ENCODE data around the gene SGIP1. TPM values are rescaled to one million over a fixed set of nuclear protein-coding genes. Genes with fewer than 3 reads are reported as not detected.

The SGIP1 gene
- total and polyA plus RNA-seq, 2 donors (not counting 3 experiments of a cell fraction or from before 2014, with no cell fraction given) = 30.9 to 68.9 TPM

- FAIRE-seq (no peak), DNase-seq (ENCODE audit: low read depth, low spot score) (no peak)
- H4K20me1 ChIP-seq (replicated peaks; ENCODE audit: control insufficient read depth, extremely low read depth, insufficient read depth, low read length) = no peaks in the 10 kb centered on the region
- TF ChIP-seq EZH2 (IDR thresholded peaks at IDR 0.05; ENCODE audit: borderline replicate concordance, low read depth, low read length, severe bottlenecking) = no peak
- TF ChIP-seq GATA2 (IDR thresholded peaks at IDR 0.05; ENCODE audit: insufficient read depth, insufficient read length, low read depth, low read length) = no peak
- no peak for TF ChIP-seq CTCF (IDR thresholded peaks at IDR 0.05; ENCODE audit: extremely low read depth in 1 of 2, insufficient read depth in 1 of 2, low read depth in 1 of 2, low read length in 2 of 2)
- H3K9me1 ChIP-seq (replicated peaks; ENCODE audit: control insufficient read depth, extremely low read depth, insufficient read depth, low read length) = no peaks in the 10 kb centered on the region
- intact Hi-C loops (cut with micrococcal nuclease) = loop anchor here (10.0 kb wide), 1 partner anchor 803 kb away; no protein-coding TSS in a partner anchor
- ChIA-PET POLR2A (no interaction called here), CTCF (interaction anchor here (0.7 to 1.6 kb wide), 4 partner anchors 14 to 743 kb away, joined by 3 to 5 read pairs (median 4); no protein-coding TSS in a partner anchor)
- no peaks in the 10 kb centered on the region for H3K79me2 ChIP-seq (ENCODE audit: control insufficient read depth, insufficient read depth, low read length)
- no peak overlapping the region for H3K9ac ChIP-seq (replicated peaks; ENCODE audit: extremely low read depth, insufficient read depth, low read length)
- dilution Hi-C loops (cut with MboI; ENCODE audit: extremely low pct_ligation_motif_present, low sequenced_read_pairs) = no loop called here
- no TSS peak for BruUV-seq (replicated peaks)
- peaks cover 2% of the 10 kb centered on the region for H3K4me1 ChIP-seq (ENCODE audit: control insufficient read depth, extremely low read depth, insufficient read depth, low read length)
- H3K4me3 ChIP-seq (replicated peaks in 1 of 3; ENCODE audit: insufficient read depth in 1 of 3, low read depth in 1 of 3, low read length in 3 of 3) = no peak overlapping the region
- H3K4me2 ChIP-seq (ENCODE audit: insufficient read depth, low read length) = no peak overlapping the region
- no peaks in the 10 kb centered on the region for H3K27me3 ChIP-seq (ENCODE audit: control insufficient read depth in 2 of 2, insufficient read depth in 2 of 2, low read length in 2 of 2)
- no peaks in the 10 kb centered on the region for H3K9me3 ChIP-seq (replicated peaks; ENCODE audit: control insufficient read depth, insufficient read depth, low read length)
- no peaks in the 10 kb centered on the region for H3K36me3 ChIP-seq (ENCODE audit: control insufficient read depth in 2 of 2, extremely low read depth in 1 of 2, insufficient read depth in 2 of 2, low read length in 2 of 2)
- no peak overlapping the region for H2AFZ ChIP-seq (ENCODE audit: low read depth, low read length)
- no peak overlapping the region for H3K27ac ChIP-seq (ENCODE audit: insufficient read depth, low read depth, low read length)
Measured at GRCh38 chr1:66757722-66758240, 223.8 kb downstream of the SGIP1 start.

GRCh38 chr1:66758241-66758755, 224.3 kb downstream of the SGIP1 start:
- FAIRE-seq = no peak
- Histone ChIP-seq H3K4me2 (ENCODE audit: insufficient read depth, low read length) (no peak overlapping the region), H3K36me3 (ENCODE audit: control insufficient read depth in 2 of 2, extremely low read depth in 1 of 2, insufficient read depth in 2 of 2, low read length in 2 of 2) (no peaks in the 10 kb centered on the region), H3K9me3 (replicated peaks; ENCODE audit: control insufficient read depth, insufficient read depth, low read length) (no peaks in the 10 kb centered on the region), H3K9ac (replicated peaks; ENCODE audit: extremely low read depth, insufficient read depth, low read length) (no peak overlapping the region), H2AFZ (ENCODE audit: low read depth, low read length) (no peak overlapping the region), H3K9me1 (replicated peaks; ENCODE audit: control insufficient read depth, extremely low read depth, insufficient read depth, low read length) (no peaks in the 10 kb centered on the region), H3K4me1 (ENCODE audit: control insufficient read depth, extremely low read depth, insufficient read depth, low read length) (no peaks in the 10 kb centered on the region), H3K4me3 (replicated peaks in 1 of 3; ENCODE audit: insufficient read depth in 1 of 3, low read depth in 1 of 3, low read length in 3 of 3) (no peak overlapping the region), H3K27me3 (ENCODE audit: control insufficient read depth in 2 of 2, insufficient read depth in 2 of 2, low read length in 2 of 2) (no peaks in the 10 kb centered on the region), H3K79me2 (ENCODE audit: control insufficient read depth, insufficient read depth, low read length) (no peaks in the 10 kb centered on the region), H4K20me1 (replicated peaks; ENCODE audit: control insufficient read depth, extremely low read depth, insufficient read depth, low read length) (no peaks in the 10 kb centered on the region), H3K27ac (ENCODE audit: insufficient read depth, low read depth, low read length) (no peak overlapping the region)
- CTCF ChIA-PET = interaction anchor here (0.7 to 1.6 kb wide), 4 partner anchors 14 to 743 kb away, joined by 3 to 5 read pairs (median 4); no protein-coding TSS in a partner anchor
- dilution Hi-C loops (cut with MboI; ENCODE audit: extremely low pct_ligation_motif_present, low sequenced_read_pairs) (no loop called here), intact Hi-C loops (cut with micrococcal nuclease) (loop anchor here (10.0 kb wide), 1 partner anchor 803 kb away; no protein-coding TSS in a partner anchor)
- no TSS peak for BruUV-seq (replicated peaks)
- DNase-seq (ENCODE audit: low read depth, low spot score) = peak; percentile 12
- TF ChIP-seq FOS (IDR thresholded peaks at IDR 0.05; ENCODE audit: borderline replicate concordance, insufficient read depth, low read length) = no peak
- no peak for TF ChIP-seq POLR2A (IDR thresholded peaks at IDR 0.05; ENCODE audit: low read depth, low read length)
- TF ChIP-seq JUN (IDR thresholded peaks at IDR 0.05; ENCODE audit: borderline replicate concordance, insufficient read depth, insufficient read length, low read depth) = no peak
- TF ChIP-seq POLR2AphosphoS5 (IDR thresholded peaks at IDR 0.05; ENCODE audit: insufficient read depth, low read depth, low read length) = no peak
- TF ChIP-seq EZH2 (IDR thresholded peaks at IDR 0.05; ENCODE audit: borderline replicate concordance, low read depth, low read length, severe bottlenecking) = no peak
- TF ChIP-seq CTCF (IDR thresholded peaks at IDR 0.05; ENCODE audit: extremely low read depth in 1 of 2, insufficient read depth in 1 of 2, low read depth in 1 of 2, low read length in 2 of 2) = no peak
- TF ChIP-seq MYC (IDR thresholded peaks at IDR 0.05; ENCODE audit: low read depth, low read length) = no peak
- TF ChIP-seq MAX (IDR thresholded peaks at IDR 0.05; ENCODE audit: insufficient read depth, insufficient read length) = no peak
- no peak for TF ChIP-seq GATA2 (IDR thresholded peaks at IDR 0.05; ENCODE audit: insufficient read depth, insufficient read length, low read depth, low read length)
- POLR2A ChIA-PET = no interaction called here
